IMR-90 (cell line): ENCODE data around the gene PET100. TPM values are rescaled to one million over a fixed set of nuclear protein-coding genes. Genes with fewer than 3 reads are reported as not detected.

ENCODE experiments used
- ATAC-seq: fragments of 200-7000 bp; cut with Tn5 transposase; 2 replicates; pipeline ENCODE4 v1.9.1; 2020; ENCODE audit warnings: low read depth, mild to moderate bottlenecking, moderate library complexity
- BruUV-seq: library from RNA; stranded (reverse); fragments of 400-500 nt; replicated peaks from 2 replicates; lab custom pipeline; 2021; lab: Mats Ljungman, UMichigan
- CTCF ChIA-PET: fragments of 300-600 bp; formaldehyde crosslinking; extraction: SDS; loops from one replicate; lab custom pipeline; 2021; ENCODE audit warnings: antibody characterized with exemption; lab: Yijun Ruan, JAX
- POLR2A ChIA-PET: fragments of 300-600 bp; sonication (Branson Sonifier 250); formaldehyde crosslinking; loops from one replicate; lab custom pipeline; 2022; ENCODE audit warnings: antibody characterized with exemption; ENCODE audit not compliant: unreplicated experiment; lab: Charles Lee
- DNase-seq: peaks from one replicate; pipeline ENCODE4 v3.0.0; 2013
- H2AFZ ChIP-seq: replicated peaks from 2 replicates; pipeline ENCODE3; 2013; ENCODE audit warnings: low read length, mild to moderate bottlenecking; ENCODE audit not compliant: poor library complexity
- H2AK5ac ChIP-seq: 2 replicates; pipeline ENCODE4 v1.6.1; 2013; ENCODE audit warnings: low read depth, low read length, inconsistent platforms
- H2AK9ac ChIP-seq: replicated peaks from 2 replicates; pipeline ENCODE3; 2013; ENCODE audit warnings: mild to moderate bottlenecking, low read depth, low read length, moderate library complexity; ENCODE audit not compliant: poor library complexity
- H2BK120ac ChIP-seq: 2 replicates; pipeline ENCODE4 v1.6.1; 2013; ENCODE audit warnings: low read depth, low read length, inconsistent platforms
- H2BK15ac ChIP-seq: 3 replicates; pipeline ENCODE4 v1.6.1; 2013; ENCODE audit warnings: low read depth, low read length, inconsistent platforms
- H2BK20ac ChIP-seq: 2 replicates; pipeline ENCODE4 v1.6.1; 2013; ENCODE audit warnings: low read depth, mild to moderate bottlenecking, inconsistent platforms, low read length, moderate library complexity
- H2BK5ac ChIP-seq: 2 replicates; pipeline ENCODE4 v1.6.1; 2013; ENCODE audit warnings: mild to moderate bottlenecking, low read depth, low read length, inconsistent platforms; ENCODE audit not compliant: poor library complexity, severe bottlenecking
- H3K14ac ChIP-seq: replicated peaks from 2 replicates; pipeline ENCODE4 v1.6.1; 2013; ENCODE audit warnings: low read depth, low read length, inconsistent platforms
- H3K18ac ChIP-seq: 2 replicates; pipeline ENCODE4 v1.6.1; 2013; ENCODE audit warnings: low read depth, low read length, control low read depth
- H3K23ac ChIP-seq: 2 replicates; pipeline ENCODE4 v1.6.1; 2013; ENCODE audit warnings: low read depth, low read length, inconsistent platforms
- H3K27ac ChIP-seq: 2 replicates; pipeline ENCODE4 v1.5.1; 2013; ENCODE audit warnings: mild to moderate bottlenecking, control low read depth, low read length; ENCODE audit not compliant: insufficient read depth
- H3K27me3 ChIP-seq: 2 replicates; pipeline ENCODE4 v1.6.1; 2013; ENCODE audit warnings: low read length; ENCODE audit not compliant: control insufficient read depth, insufficient read depth
- H3K36me3 ChIP-seq: 2 replicates; pipeline ENCODE4 v1.6.1; 2013; ENCODE audit warnings: low read length, mixed read lengths; ENCODE audit not compliant: control insufficient read depth, insufficient read depth
- H3K4ac ChIP-seq: 2 replicates; pipeline ENCODE4 v1.6.1; 2013; ENCODE audit warnings: low read depth, low read length, inconsistent platforms
- H3K4me1 ChIP-seq: 2 replicates; pipeline ENCODE4 v1.6.1; 2013; ENCODE audit warnings: low read length, mixed read lengths; ENCODE audit not compliant: control insufficient read depth, insufficient read depth
- H3K4me2 ChIP-seq: 2 replicates; pipeline ENCODE4 v1.6.1; 2013; ENCODE audit warnings: low read depth, mild to moderate bottlenecking, control low read depth, low read length, moderate library complexity
- H3K4me3 ChIP-seq: 2 replicates; pipeline ENCODE4 v1.5.1; 2013; ENCODE audit warnings: low read depth, mild to moderate bottlenecking, control low read depth, low read length, moderate library complexity; ENCODE audit not compliant: insufficient read depth
- H3K56ac ChIP-seq: 2 replicates; pipeline ENCODE4 v1.6.1; 2013; ENCODE audit warnings: low read length, inconsistent platforms; ENCODE audit not compliant: insufficient read depth; ENCODE audit errors: extremely low read depth
- H3K79me1 ChIP-seq, 2 experiments: 2 replicates each; pipeline ENCODE4 v1.6.1; 2013; ENCODE audit warnings: low read length in 2 of 2, inconsistent platforms in 1 of 2, low read depth in 1 of 2
- H3K9ac ChIP-seq: 2 replicates; pipeline ENCODE4 v1.6.1; 2013; ENCODE audit warnings: low read depth, low read length, control low read depth
- H3K9me1 ChIP-seq: 2 replicates; pipeline ENCODE4 v1.6.1; 2013; ENCODE audit warnings: low read length, inconsistent platforms; ENCODE audit not compliant: insufficient read depth
- H3K9me3 ChIP-seq: 2 replicates; pipeline ENCODE4 v1.6.1; 2013; ENCODE audit warnings: low read length; ENCODE audit not compliant: control insufficient read depth, insufficient read depth
- H4K20me1 ChIP-seq: 2 replicates; pipeline ENCODE4 v1.6.1; 2013; ENCODE audit warnings: low read length, inconsistent platforms; ENCODE audit not compliant: insufficient read depth
- H4K5ac ChIP-seq: 2 replicates; pipeline ENCODE4 v1.6.1; 2013; ENCODE audit warnings: mild to moderate bottlenecking, low read depth, low read length, control low read depth
- H4K8ac ChIP-seq, 2 experiments: 2 replicates each; pipeline ENCODE4 v1.6.1; 2013; ENCODE audit warnings: low read depth in 2 of 2, low read length in 2 of 2, control low read depth in 1 of 2, inconsistent platforms in 1 of 2
- H4K91ac ChIP-seq: 2 replicates; pipeline ENCODE4 v1.6.1; 2013; ENCODE audit warnings: low read depth, low read length, inconsistent platforms; ENCODE audit not compliant: insufficient read depth
- BHLHE40 ChIP-seq: fragments of 150-350 bp; IDR thresholded peaks from 2 replicates; pipeline ENCODE4 v1.6.1; 2016; ENCODE audit warnings: mild to moderate bottlenecking, low read depth, low read length
- CHD1 ChIP-seq: IDR thresholded peaks from 2 replicates; pipeline ENCODE4 v1.6.1; 2012; ENCODE audit warnings: low read depth, low read length, improper control_type of control experiment
- CTCF ChIP-seq: conservative IDR thresholded peaks from 2 replicates; pipeline ENCODE4 v1.5.1; 2012; ENCODE audit warnings: mild to moderate bottlenecking, low read depth, low read length, improper control_type of control experiment
- ELK1 ChIP-seq: fragments of 150-350 bp; IDR thresholded peaks from 2 replicates; pipeline ENCODE4 v1.6.1; 2016; ENCODE audit warnings: low read depth, mild to moderate bottlenecking, low read length, moderate library complexity, borderline replicate concordance
- FOS ChIP-seq: fragments of 150-350 bp; IDR thresholded peaks from 2 replicates; pipeline ENCODE4 v1.6.1; 2016; ENCODE audit warnings: low read depth, low read length
- MAFK ChIP-seq: IDR thresholded peaks from 2 replicates; pipeline ENCODE4 v1.6.1; 2012; ENCODE audit warnings: low read depth, low read length, improper control_type of control experiment
- MAZ ChIP-seq: IDR thresholded peaks from 2 replicates; pipeline ENCODE4 v1.6.1; 2012; ENCODE audit warnings: low read depth, mild to moderate bottlenecking, low read length, improper control_type of control experiment, moderate library complexity, borderline replicate concordance
- MXI1 ChIP-seq: IDR thresholded peaks from 2 replicates; pipeline ENCODE4 v1.6.1; 2012; ENCODE audit warnings: low read depth, mild to moderate bottlenecking, low read length, moderate library complexity, borderline replicate concordance
- NFE2L2 ChIP-seq: fragments of 150-350 bp; IDR thresholded peaks from 2 replicates; pipeline ENCODE4 v1.6.1; 2016; ENCODE audit warnings: low read depth, mild to moderate bottlenecking, low read length
- POLR2A ChIP-seq: IDR thresholded peaks from 2 replicates; pipeline ENCODE4 v1.6.1; 2012; ENCODE audit warnings: mild to moderate bottlenecking, low read depth, low read length
- RAD21 ChIP-seq: IDR thresholded peaks from 2 replicates; pipeline ENCODE4 v1.6.1; 2012; ENCODE audit warnings: low read length, improper control_type of control experiment
- RCOR1 ChIP-seq: IDR thresholded peaks from 2 replicates; pipeline ENCODE4 v1.6.1; 2012; ENCODE audit warnings: mild to moderate bottlenecking, low read length, improper control_type of control experiment; ENCODE audit not compliant: insufficient replicate concordance
- RFX5 ChIP-seq: IDR thresholded peaks from 2 replicates; pipeline ENCODE4 v1.8.0; 2012; ENCODE audit warnings: low read depth, mild to moderate bottlenecking, low read length, moderate library complexity
- SMC3 ChIP-seq: fragments of 150-350 bp; IDR thresholded peaks from 2 replicates; pipeline ENCODE4 v1.6.1; 2016; ENCODE audit warnings: low read depth, mild to moderate bottlenecking, antibody characterized with exemption, low read length, moderate library complexity
- USF2 ChIP-seq: fragments of 150-350 bp; IDR thresholded peaks from 2 replicates; pipeline ENCODE4 v1.6.1; 2017; ENCODE audit warnings: mild to moderate bottlenecking, antibody characterized with exemption, low read length, low read depth
- WGBS, 2 experiments: methylation state at CpG; one replicate each; pipeline versions ENCODE4 v1.1.5 to v1.1.7; 2013; ENCODE audit warnings: missing lambda C conversion rate in 2 of 2; ENCODE audit not compliant: insufficient read length in 1 of 2; ENCODE audit errors: extremely low coverage in 2 of 2; 5-methylcytosine and 5-hydroxymethylcytosine counted together
- dilution Hi-C: fragments of 300-500 bp; cut with HindIII; formaldehyde crosslinking; loops from one replicate; pipeline ENCODE4 v1.14.3; 2018; ENCODE audit warnings: low sequenced_read_pairs; ENCODE audit not compliant: unreplicated experiment
- in situ Hi-C: fragments of 300-500 bp; cut with MboI; formaldehyde crosslinking; loops from 3 replicates; pipeline ENCODE4 v1.14.3; 2019; ENCODE audit warnings: low sequenced_read_pairs, inconsistent platforms, mixed read lengths
- intact Hi-C: fragments of 100-400 bp; cut with micrococcal nuclease; formaldehyde crosslinking; loops from 2 replicates; pipeline ENCODE4 v1.10.0; 2022
- polyA plus RNA-seq, 3 experiments: library from polyadenylated mRNA; depleted of rRNA; stranded (reverse); fragments of >200 nt; gene quantifications; 2 replicates each; pipeline ENCODE4 v1.2.3, GENCODE V29; 2012; ENCODE audit warnings: low replicate concordance in 1 of 3
- total RNA-seq: library from RNA; depleted of rRNA; stranded (reverse); fragments of >200 nt; gene quantifications from 2 replicates; pipeline ENCODE4 v1.2.3, GENCODE V29; 2012

The PET100 gene
- total and polyA plus RNA-seq, 2 of the 4 experiments (the other 2 are of a cell fraction) = 1.4 to 31.4 TPM

GRCh38 chr19:7658219-7658686 is 28.7 kb downstream of the PET100 start:
- Histone ChIP-seq H3K27me3 (peaks cover 10% of the 10 kb centered on the region), H3K4me2 (no peak overlapping the region; the same call in 1 of the 2 replicates), H4K8ac (no peak overlapping the region), H3K4me3 (no peak overlapping the region), H3K9me1 (no peaks in the 10 kb centered on the region), H2AK5ac (no peak overlapping the region), H2AK9ac (no peak overlapping the region), H3K27ac (no peak overlapping the region), H3K9me3 (no peaks in the 10 kb centered on the region), H2BK15ac (no peak overlapping the region), H2BK20ac (no peak overlapping the region), H3K79me1 (no peaks in the 10 kb centered on the region), H3K23ac (no peak overlapping the region), H3K18ac (no peak overlapping the region), H3K56ac (no peak overlapping the region), H3K36me3 (no peaks in the 10 kb centered on the region), H3K14ac (no peak overlapping the region), H2BK120ac (no peak overlapping the region), H3K4ac (no peak overlapping the region), H3K4me1 (no peaks in the 10 kb centered on the region), H4K20me1 (no peaks in the 10 kb centered on the region), H3K9ac (no peak overlapping the region), H4K5ac (no peak overlapping the region), H2AFZ (no peak overlapping the region), H4K91ac (no peak overlapping the region), H2BK5ac (no peak overlapping the region)
- ATAC-seq (no peak), DNase-seq (no peak)
- in situ Hi-C loops (no loop called here), intact Hi-C loops (no loop called here), dilution Hi-C loops (no loop called here)
- WGBS, 2 experiments = 7% methylated on average over 3 of the region's 9 CpGs; no CpG with 5 or more reads in 1 of the 2 experiments
- no TSS peak for BruUV-seq
- CTCF ChIA-PET = interaction anchor here (0.9 kb wide), 1 partner anchor 23 kb away, joined by 4 read pairs; the partner anchor contains the start of gene TRAPPC5
- POLR2A ChIA-PET = no interaction called here
- no peak for TF ChIP-seq MXI1
- TF ChIP-seq RAD21 = no peak
- TF ChIP-seq MAZ = no peak
- TF ChIP-seq BHLHE40 = no peak
- no peak for TF ChIP-seq CHD1
- no peak for TF ChIP-seq NFE2L2
- TF ChIP-seq CTCF = no peak
- TF ChIP-seq ELK1 = no peak
- no peak for TF ChIP-seq SMC3
- no peak for TF ChIP-seq POLR2A
- no peak for TF ChIP-seq FOS
- no peak for TF ChIP-seq RFX5
- TF ChIP-seq RCOR1 = no peak
- no peak for TF ChIP-seq USF2
- no peak for TF ChIP-seq MAFK
